ENCODE data around the gene PCCA. TPM values are rescaled to one million over a fixed set of nuclear protein-coding genes. Genes with fewer than 3 reads are reported as not detected.

Gene PCCA
- total and polyA plus RNA-seq, 2 experiments from 2014 or later, result 41.9 to 46.6 TPM

DNA sequence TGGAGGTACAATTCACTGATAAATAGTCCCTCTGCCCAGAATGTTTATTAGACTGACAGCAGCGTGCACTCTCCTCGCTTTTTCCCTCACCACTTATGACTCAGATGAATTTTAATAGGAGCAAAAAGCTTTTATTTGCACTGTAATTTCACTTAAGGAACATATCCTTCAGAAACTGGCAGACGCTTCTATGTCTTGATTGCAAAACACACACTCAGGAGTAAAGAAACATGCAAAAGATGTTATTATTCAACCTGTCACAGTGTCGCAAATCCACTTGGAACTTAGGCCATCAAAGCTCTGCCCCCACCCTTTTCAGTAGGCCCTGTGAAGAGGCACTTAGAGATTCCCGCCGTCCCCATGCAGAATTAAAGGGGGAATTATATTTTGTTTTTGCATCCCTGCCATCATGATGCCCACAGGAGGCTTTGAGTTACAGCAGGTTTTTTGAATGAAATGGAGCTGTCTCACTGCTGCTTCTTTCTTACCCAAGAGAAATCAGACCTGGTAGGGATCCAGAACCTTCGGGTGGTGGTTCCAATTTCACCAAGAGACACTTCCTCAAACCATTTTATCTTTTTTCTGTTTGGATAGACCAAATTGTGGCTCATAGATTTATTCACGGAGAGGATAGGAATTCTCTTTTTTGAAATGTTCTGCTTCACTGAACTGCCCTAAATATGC is 425.2 kb downstream of the PCCA start:
- H3K9me2 ChIP-seq (ENCODE audit: insufficient read depth), result no peaks in the 10 kb centered on the region
- H3K27ac ChIP-seq (ENCODE audit: low read depth), result peak overlapping the region; percentile 11; the same call in 1 of the 2 replicates
- no peak for ATAC-seq
- H3K4me2 ChIP-seq, result peak overlapping the region; percentile 16; the same call in 1 of the 2 replicates
- peaks cover 55% of the 10 kb centered on the region for H3K4me1 ChIP-seq (ENCODE audit: insufficient read depth)
- no peaks in the 10 kb centered on the region for H3K27me3 ChIP-seq (ENCODE audit: insufficient read depth)
- DNase-seq (ENCODE audit: low spot score), result no peak
- TF ChIP-seq, protein P1, sequence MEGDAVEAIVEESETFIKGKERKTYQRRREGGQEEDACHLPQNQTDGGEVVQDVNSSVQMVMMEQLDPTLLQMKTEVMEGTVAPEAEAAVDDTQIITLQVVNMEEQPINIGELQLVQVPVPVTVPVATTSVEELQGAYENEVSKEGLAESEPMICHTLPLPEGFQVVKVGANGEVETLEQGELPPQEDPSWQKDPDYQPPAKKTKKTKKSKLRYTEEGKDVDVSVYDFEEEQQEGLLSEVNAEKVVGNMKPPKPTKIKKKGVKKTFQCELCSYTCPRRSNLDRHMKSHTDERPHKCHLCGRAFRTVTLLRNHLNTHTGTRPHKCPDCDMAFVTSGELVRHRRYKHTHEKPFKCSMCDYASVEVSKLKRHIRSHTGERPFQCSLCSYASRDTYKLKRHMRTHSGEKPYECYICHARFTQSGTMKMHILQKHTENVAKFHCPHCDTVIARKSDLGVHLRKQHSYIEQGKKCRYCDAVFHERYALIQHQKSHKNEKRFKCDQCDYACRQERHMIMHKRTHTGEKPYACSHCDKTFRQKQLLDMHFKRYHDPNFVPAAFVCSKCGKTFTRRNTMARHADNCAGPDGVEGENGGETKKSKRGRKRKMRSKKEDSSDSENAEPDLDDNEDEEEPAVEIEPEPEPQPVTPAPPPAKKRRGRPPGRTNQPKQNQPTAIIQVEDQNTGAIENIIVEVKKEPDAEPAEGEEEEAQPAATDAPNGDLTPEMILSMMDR (conservative IDR thresholded peaks at IDR 0.05; ENCODE audit: low read depth in 2 of 2), result no peak
- TF ChIP-seq CREB1 (CRISPR knock-in tag; IDR thresholded peaks at IDR 0.05; ENCODE audit: low read depth) (no peak), JUNB (IDR thresholded peaks at IDR 0.05; ENCODE audit: unreplicated experiment) (no peak), EZH2phosphoT487 (IDR thresholded peaks at IDR 0.05; ENCODE audit: unreplicated experiment) (no peak), STAT1 (IDR thresholded peaks at IDR 0.05; ENCODE audit: unreplicated experiment) (no peak)
- H3K36me3 ChIP-seq (ENCODE audit: insufficient read depth), result no peaks in the 10 kb centered on the region
- H4K20me1 ChIP-seq (replicated peaks; ENCODE audit: insufficient read depth), result no peaks in the 10 kb centered on the region
- peak overlapping the region; percentile 47 for H3K27ac Mint-ChIP-seq
- no peaks in the 10 kb centered on the region for H3K27me3 Mint-ChIP-seq (ENCODE audit: insufficient read depth, low read depth, poor library complexity)
- H3K4me1 Mint-ChIP-seq, result peaks cover 81% of the 10 kb centered on the region
- H3K9me3 Mint-ChIP-seq, result no peaks in the 10 kb centered on the region
- H3K36me3 Mint-ChIP-seq (ENCODE audit: low read depth), result no peaks in the 10 kb centered on the region; the same call in 2 of the 3 replicates
- no peak overlapping the region for H3K4me3 Mint-ChIP-seq
- H3F3A ChIP-seq (replicated peaks; ENCODE audit: low read depth), result no peaks in the 10 kb centered on the region; the same call in 1 of the 2 replicates
- no peak overlapping the region for H2AFZ ChIP-seq
- H3K79me2 ChIP-seq (replicated peaks; ENCODE audit: insufficient read depth), result no peaks in the 10 kb centered on the region
- no peak overlapping the region for H3K4me3 ChIP-seq

DNA sequence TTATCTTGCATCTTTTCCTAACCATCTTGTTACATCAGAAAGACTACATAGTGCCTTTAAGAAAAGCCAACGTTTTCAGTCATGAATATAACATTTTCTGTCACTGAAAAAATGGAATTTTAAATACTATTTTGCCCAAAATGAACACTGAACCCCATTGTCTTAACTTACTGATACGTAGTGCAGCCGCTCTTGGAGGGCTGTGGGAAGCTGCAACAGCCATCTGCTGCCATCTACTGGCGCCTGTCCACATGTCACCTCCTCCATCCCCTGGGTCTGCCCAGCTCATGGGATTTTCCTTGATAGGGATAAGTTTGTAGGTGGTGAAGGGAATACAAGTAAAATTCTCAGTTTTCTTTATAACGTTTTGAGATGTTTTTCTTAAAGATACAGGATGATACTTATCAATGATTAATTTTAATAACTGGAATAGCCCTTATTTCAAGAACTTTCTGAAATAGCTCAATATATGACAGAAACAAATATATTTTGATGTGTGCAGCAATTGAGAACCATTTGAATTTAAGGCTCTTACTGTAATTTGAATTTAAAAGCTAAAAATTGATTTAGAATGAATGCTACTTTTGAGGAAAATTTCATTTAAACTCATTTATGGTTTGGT is 426.0 kb downstream of the PCCA start:
- Histone ChIP-seq H3K4me1 (ENCODE audit: insufficient read depth) (peaks cover 47% of the 10 kb centered on the region), H3F3A (replicated peaks; ENCODE audit: low read depth) (no peaks in the 10 kb centered on the region; the same call in 1 of the 2 replicates), H3K9me2 (ENCODE audit: insufficient read depth) (no peaks in the 10 kb centered on the region), H3K36me3 (ENCODE audit: insufficient read depth) (no peaks in the 10 kb centered on the region), H2AFZ (no peak overlapping the region), H3K27me3 (ENCODE audit: insufficient read depth) (no peaks in the 10 kb centered on the region), H3K79me2 (replicated peaks; ENCODE audit: insufficient read depth) (no peaks in the 10 kb centered on the region), H3K4me2 (no peak overlapping the region), H4K20me1 (replicated peaks; ENCODE audit: insufficient read depth) (no peaks in the 10 kb centered on the region), H3K4me3 (no peak overlapping the region), H3K27ac (ENCODE audit: low read depth) (no peak overlapping the region)
- no peaks in the 10 kb centered on the region for H3K9me3 Mint-ChIP-seq
- peaks cover 78% of the 10 kb centered on the region for H3K4me1 Mint-ChIP-seq
- H3K27ac Mint-ChIP-seq, result peak overlapping the region; percentile 47
- DNase-seq (ENCODE audit: low spot score), result peak; percentile 91
- no peaks in the 10 kb centered on the region; the same call in 2 of the 3 replicates for H3K36me3 Mint-ChIP-seq (ENCODE audit: low read depth)
- peak; percentile 83 for ATAC-seq
- TF ChIP-seq STAT1 (IDR thresholded peaks at IDR 0.05; ENCODE audit: unreplicated experiment), result no peak
- TF ChIP-seq, protein P1 (conservative IDR thresholded peaks at IDR 0.05; ENCODE audit: low read depth in 2 of 2), result peak; percentile 98 to 100
- TF ChIP-seq EZH2 (IDR thresholded peaks at IDR 0.05; ENCODE audit: low read depth, unreplicated experiment), result no peak
- TF ChIP-seq ZNF331 (CRISPR knock-in tag; IDR thresholded peaks at IDR 0.05; ENCODE audit: low read depth), result no peak
- TF ChIP-seq POLR2AphosphoS5 (IDR thresholded peaks at IDR 0.05; ENCODE audit: low read depth), result no peak
- no peak for TF ChIP-seq CREB1 (CRISPR knock-in tag; IDR thresholded peaks at IDR 0.05; ENCODE audit: low read depth)
- TF ChIP-seq ZNF114 (CRISPR knock-in tag; IDR thresholded peaks at IDR 0.05), result no peak
- no peaks in the 10 kb centered on the region for H3K27me3 Mint-ChIP-seq (ENCODE audit: insufficient read depth, low read depth, poor library complexity)
- no peak overlapping the region for H3K4me3 Mint-ChIP-seq

Data from GM23338 (cell line).